GM19452 (cell line): ENCODE measurements around the gene GDF9.

Source experiments
- ATAC-seq: cut with Tn5 transposase; IDR thresholded peaks from one replicate; pipeline ENCODE4 v1.9.1; 2021; ENCODE audit not compliant: unreplicated experiment

GDF9 gene

GRCh38 chr5:132839426-132840301 is 26.6 kb downstream of the GDF9 start:
- no peak for ATAC-seq

GRCh38 chr5:132838516-132839282 is 27.6 kb downstream of the GDF9 start:
- ATAC-seq, result no peak

GRCh38 chr5:132837868-132838267 is 28.4 kb downstream of the GDF9 start:
- ATAC-seq, result no peak

GRCh38 chr5:132836852-132837251 is 29.4 kb downstream of the GDF9 start:
- ATAC-seq, result no peak

GRCh38 chr5:132834057-132834456 is 32.2 kb downstream of the GDF9 start:
- no peak for ATAC-seq

GRCh38 chr5:132832612-132833011 is 33.7 kb downstream of the GDF9 start:
- ATAC-seq, result no peak

GRCh38 chr5:132831095-132831860 is 35.0 kb downstream of the GDF9 start:
- ATAC-seq, result no peak

- peak; percentile 78 for ATAC-seq
These were observed 35.7 kb downstream of the GDF9 start, which contains the start of gene SHROOM1 for GRCh38 chr5:132830436-132831094. TSS of gene SHROOM1 (minus strand) at chr5:132830647. CDS start at chr5:132826140, 4,507 bp downstream.

GRCh38 chr5:132829742-132830435 is 36.4 kb downstream of the GDF9 start:
- peak; percentile 82 for ATAC-seq

GRCh38 chr5:132828846-132829494 is 37.3 kb downstream of the GDF9 start:
- no peak for ATAC-seq

GRCh38 chr5:132827943-132828673 is 38.2 kb downstream of the GDF9 start:
- no peak for ATAC-seq

GRCh38 chr5:132826424-132827082 is 39.7 kb downstream of the GDF9 start:
- no peak for ATAC-seq

GRCh38 chr5:132825834-132826391 is 40.4 kb downstream of the GDF9 start:
- no peak for ATAC-seq

GRCh38 chr5:132825033-132825833 is 41.0 kb downstream of the GDF9 start:
- ATAC-seq, result no peak

- ATAC-seq, result no peak
These were observed 41.8 kb downstream of the GDF9 start for GRCh38 chr5:132824426-132824825.

- no peak for ATAC-seq
These were observed 42.7 kb downstream of the GDF9 start for GRCh38 chr5:132823481-132824050.
